ENCODE measurements around the gene SLC10A1. TPM values are rescaled to one million over a fixed set of nuclear protein-coding genes. Genes with fewer than 3 reads are reported as not detected.
A peak's percentile ranks its signal among the peaks of the same experiment; 100 is the strongest.

The SLC10A1 gene
- total and polyA plus RNA-seq, 4 donors, result not detected

DNA sequence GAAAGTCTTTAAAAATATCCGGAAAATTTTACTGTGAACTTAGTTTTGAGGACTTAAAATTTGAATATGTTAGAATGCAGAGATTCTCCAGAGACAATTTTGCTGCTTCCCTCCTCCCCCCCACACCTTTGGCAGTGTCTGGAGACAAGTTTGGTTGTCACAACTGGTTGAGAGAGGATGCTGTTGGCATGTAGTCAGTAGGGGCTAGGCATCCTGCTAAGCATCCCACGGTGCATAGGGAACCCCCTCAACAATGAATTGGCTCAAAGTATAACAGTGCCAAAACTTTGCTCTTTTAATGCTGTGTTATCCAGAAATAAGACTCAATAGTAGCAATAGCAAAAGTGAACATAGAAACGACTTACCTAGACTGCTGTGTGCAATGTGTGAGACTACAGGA is 26.5 kb downstream of the SLC10A1 start:
- intact Hi-C loops (cut with DNase I), result no loop called here
- H3K27ac ChIP-seq (ENCODE audit: low read depth in 1 of 2, low read length in 2 of 2), result peak overlapping the region in 1 of 2 donors; percentile 23
- H3K4me1 ChIP-seq (ENCODE audit: control insufficient read depth in 1 of 2, insufficient read depth in 2 of 2, low read length in 2 of 2), result peaks cover 5 to 7% of the 10 kb centered on the region in 2 donors
- no peak for DNase-seq
- no peak overlapping the region for H3K4me3 ChIP-seq (ENCODE audit: low read length in 2 of 2)
- ATAC-seq (ENCODE audit: low FRiP score), result no peak
- no peaks in the 10 kb centered on the region for H3K9me3 ChIP-seq (ENCODE audit: control insufficient read depth, low read length)
- no peaks in the 10 kb centered on the region for H3K27me3 ChIP-seq (ENCODE audit: control insufficient read depth in 1 of 2, insufficient read depth in 2 of 2, low read length in 1 of 2)
- peaks cover 2 to 12% of the 10 kb centered on the region in 2 donors for H3K36me3 ChIP-seq (ENCODE audit: control insufficient read depth in 1 of 2, insufficient read depth in 2 of 2, low read length in 1 of 2)
- WGBS, 2 donors, result 85 to 89% methylated on average over 3 of the region's 3 CpGs

DNA sequence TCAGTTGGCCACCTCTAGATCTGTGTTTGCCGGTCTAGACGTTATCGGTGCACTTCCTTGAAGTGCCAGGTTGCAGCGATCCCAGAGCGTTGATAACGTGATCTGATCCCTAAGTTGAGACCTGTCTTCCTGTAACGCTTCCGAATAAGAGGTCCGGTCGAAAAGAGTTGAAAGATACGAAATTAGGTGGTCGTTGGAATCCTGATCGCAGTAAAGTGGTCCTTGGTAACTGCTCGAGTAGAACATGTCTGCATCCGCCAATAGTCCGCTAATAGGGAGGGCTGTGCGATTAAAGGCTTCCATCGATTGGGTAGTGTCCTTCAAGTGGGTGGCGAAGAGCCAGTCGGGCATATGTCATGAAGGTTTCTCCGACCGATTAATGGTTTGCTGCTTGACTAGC is 27.4 kb downstream of the SLC10A1 start:
- Histone ChIP-seq H3K27me3 (ENCODE audit: control insufficient read depth in 1 of 2, insufficient read depth in 2 of 2, low read length in 1 of 2) (no peaks in the 10 kb centered on the region), H3K9me3 (ENCODE audit: control insufficient read depth, low read length) (no peaks in the 10 kb centered on the region), H3K4me3 (ENCODE audit: low read length in 2 of 2) (no peak overlapping the region), H3K27ac (ENCODE audit: low read depth in 1 of 2, low read length in 2 of 2) (no peak overlapping the region), H3K36me3 (ENCODE audit: control insufficient read depth in 1 of 2, insufficient read depth in 2 of 2, low read length in 1 of 2) (peaks cover 2 to 12% of the 10 kb centered on the region in 2 donors), H3K4me1 (ENCODE audit: control insufficient read depth in 1 of 2, insufficient read depth in 2 of 2, low read length in 2 of 2) (peaks cover 5 to 7% of the 10 kb centered on the region in 2 donors)
- intact Hi-C loops (cut with DNase I), result no loop called here
- 92% methylated on average over 22 of the region's 22 CpGs for WGBS, 2 donors
- ATAC-seq (ENCODE audit: low FRiP score) (no peak), DNase-seq (no peak)

DNA sequence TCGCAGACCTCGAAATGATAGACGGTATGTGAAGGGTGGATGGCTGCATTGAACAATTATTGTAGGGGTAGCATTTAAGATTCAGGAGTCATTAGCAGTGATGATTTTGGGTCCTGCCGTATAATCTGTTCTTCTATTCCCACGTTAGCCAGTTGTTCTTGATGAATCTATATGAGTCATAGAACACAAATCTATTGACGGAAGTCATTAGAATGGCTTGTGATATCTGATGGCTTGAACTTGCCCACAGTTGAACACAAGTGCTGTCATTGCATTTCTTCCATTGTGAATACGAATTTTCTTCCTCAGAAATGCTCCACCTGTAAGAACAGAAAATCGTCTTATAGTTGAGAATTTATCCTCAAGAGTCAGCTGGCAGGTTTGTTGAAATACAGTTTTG is 28.2 kb downstream of the SLC10A1 start:
- H3K27ac ChIP-seq (ENCODE audit: low read depth in 1 of 2, low read length in 2 of 2), result no peak overlapping the region
- no peak for DNase-seq
- peak overlapping the region in 1 of 2 donors; percentile 87 for H3K4me3 ChIP-seq (ENCODE audit: low read length in 2 of 2)
- peaks cover 2 to 12% of the 10 kb centered on the region in 2 donors for H3K36me3 ChIP-seq (ENCODE audit: control insufficient read depth in 1 of 2, insufficient read depth in 2 of 2, low read length in 1 of 2)
- peaks cover 5 to 7% of the 10 kb centered on the region in 2 donors for H3K4me1 ChIP-seq (ENCODE audit: control insufficient read depth in 1 of 2, insufficient read depth in 2 of 2, low read length in 2 of 2)
- 84 to 87% methylated on average over 8 of the region's 8 CpGs for WGBS, 2 donors
- no peak for ATAC-seq (ENCODE audit: low FRiP score)
- intact Hi-C loops (cut with DNase I), result no loop called here
- H3K9me3 ChIP-seq (ENCODE audit: control insufficient read depth, low read length), result no peaks in the 10 kb centered on the region
- H3K27me3 ChIP-seq (ENCODE audit: control insufficient read depth in 1 of 2, insufficient read depth in 2 of 2, low read length in 1 of 2), result no peaks in the 10 kb centered on the region

DNA sequence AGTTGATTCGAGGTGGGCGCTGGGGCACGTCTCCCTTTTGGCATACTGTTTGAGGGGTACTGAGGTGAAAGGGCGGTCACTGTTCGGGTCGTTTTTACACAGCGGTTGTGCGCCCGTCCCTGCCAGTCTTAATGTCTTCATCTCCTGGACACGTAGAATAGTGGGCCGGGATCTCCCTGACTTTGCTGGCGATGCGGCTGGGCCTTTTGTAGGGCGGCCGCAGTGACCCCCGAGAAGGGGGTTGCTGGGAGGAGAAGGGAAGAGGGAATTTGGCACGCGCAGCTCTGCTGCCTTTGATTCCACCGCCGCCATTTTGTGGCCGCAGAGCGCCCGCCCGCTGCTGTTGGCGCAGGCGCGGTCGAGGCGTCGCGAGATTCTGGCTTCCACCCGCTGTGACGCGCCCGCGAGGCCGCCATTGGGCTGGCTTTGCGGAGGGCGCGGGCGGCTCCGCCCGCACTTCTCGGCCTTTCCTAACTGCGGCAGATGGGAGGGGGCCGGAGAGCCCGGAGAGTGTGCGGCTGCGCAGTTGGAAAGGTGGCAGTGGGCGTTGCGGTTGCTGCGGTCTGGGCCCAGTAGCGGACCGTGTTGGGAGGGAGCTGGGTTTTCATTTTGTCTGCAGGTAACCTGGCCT is 29.6 kb downstream of the SLC10A1 start:
- intact Hi-C loops (cut with DNase I), result no loop called here
- DNase-seq (peak; percentile 95 to 97), ATAC-seq (ENCODE audit: low FRiP score) (peak; percentile 95)
- H3K9me3 ChIP-seq (ENCODE audit: control insufficient read depth, low read length), result no peaks in the 10 kb centered on the region
- H3K36me3 ChIP-seq (ENCODE audit: control insufficient read depth in 1 of 2, insufficient read depth in 2 of 2, low read length in 1 of 2), result peaks cover 0 to 9% of the 10 kb centered on the region in 2 donors
- no peaks in the 10 kb centered on the region for H3K27me3 ChIP-seq (ENCODE audit: control insufficient read depth in 1 of 2, insufficient read depth in 2 of 2, low read length in 1 of 2)
- H3K27ac ChIP-seq (ENCODE audit: low read depth in 1 of 2, low read length in 2 of 2), result peak overlapping the region; percentile 94 to 100
- H3K4me3 ChIP-seq (ENCODE audit: low read length in 2 of 2), result peak overlapping the region; percentile 95 to 96
- H3K4me1 ChIP-seq (ENCODE audit: control insufficient read depth in 1 of 2, insufficient read depth in 2 of 2, low read length in 2 of 2), result peaks cover 5 to 7% of the 10 kb centered on the region in 2 donors
- WGBS, 2 donors, result 0% methylated on average over 46 to 54 of the region's 54 CpGs

DNA sequence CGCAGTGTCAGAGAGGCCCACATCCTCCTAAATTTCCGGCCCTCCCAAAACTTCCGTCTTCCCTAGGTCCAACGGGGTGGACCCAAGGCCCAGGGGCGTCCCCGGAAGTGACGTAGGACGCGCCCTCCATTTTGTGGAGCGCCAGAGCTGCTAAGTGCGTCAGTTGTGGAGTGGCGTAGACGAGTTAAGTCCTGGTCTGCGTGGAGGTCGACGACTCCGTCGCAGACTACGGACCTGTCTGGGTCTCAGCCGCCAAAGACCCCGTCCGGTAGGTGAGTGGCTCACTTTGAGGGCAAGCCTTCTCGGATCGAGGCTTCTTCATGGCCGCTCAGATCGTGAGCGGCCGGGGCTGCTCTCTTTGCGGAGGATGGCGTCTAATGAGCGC is 30.1 kb downstream of the SLC10A1 start, which contains the start of gene SRSF5:
TSS of gene SRSF5 (plus strand) at position 159 of the 385 bp plus-strand sequence. CDS start 1,015 bp downstream, outside the sequence.
- WGBS, 2 donors, result 0% methylated on average over 31 of the region's 31 CpGs

DNA sequence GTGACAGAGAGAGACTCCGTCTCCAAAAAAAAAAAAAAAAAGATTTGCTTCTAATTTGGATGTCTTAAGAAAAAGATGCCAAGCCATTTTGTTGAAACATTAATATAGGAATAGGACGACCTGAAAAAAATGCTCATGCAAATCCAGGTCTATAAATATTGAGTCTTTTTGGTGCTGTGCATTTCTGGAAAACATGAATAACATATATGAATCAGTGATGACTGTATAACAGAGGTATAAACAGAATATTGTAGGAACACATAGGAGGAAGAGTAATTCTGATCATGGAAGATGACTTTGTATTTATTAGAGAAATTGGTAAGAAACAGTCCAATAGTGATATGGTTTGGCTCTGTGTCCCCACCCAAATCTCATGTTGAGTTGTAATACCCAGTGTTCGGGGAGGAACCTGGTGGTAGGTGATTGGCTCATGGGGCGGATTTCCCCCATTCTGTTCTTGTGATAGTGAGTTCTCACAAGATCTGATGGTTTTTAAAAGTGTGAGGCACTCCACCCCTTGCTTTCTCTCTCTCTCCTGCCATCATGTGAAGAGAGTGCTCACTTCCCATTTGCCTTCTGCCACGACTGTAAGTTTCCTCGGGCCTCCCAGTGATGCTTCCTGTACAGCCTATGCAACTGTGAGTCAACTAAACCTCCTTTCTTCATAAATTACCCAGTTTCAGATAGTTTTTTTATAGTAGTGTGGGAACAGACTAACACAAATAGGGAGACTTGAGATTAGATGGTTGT is 33.1 kb downstream of the SLC10A1 start:
- peaks cover 5 to 6% of the 10 kb centered on the region in 2 donors for H3K4me1 ChIP-seq (ENCODE audit: control insufficient read depth in 1 of 2, insufficient read depth in 2 of 2, low read length in 2 of 2)
- DNase-seq (no peak), ATAC-seq (ENCODE audit: low FRiP score) (no peak)
- H3K4me3 ChIP-seq (ENCODE audit: low read length in 2 of 2), result no peak overlapping the region
- 66 to 68% methylated on average over 6 of the region's 6 CpGs for WGBS, 2 donors
- intact Hi-C loops (cut with DNase I), result no loop called here
- H3K27me3 ChIP-seq (ENCODE audit: control insufficient read depth in 1 of 2, insufficient read depth in 2 of 2, low read length in 1 of 2), result no peaks in the 10 kb centered on the region
- H3K27ac ChIP-seq (ENCODE audit: low read depth in 1 of 2, low read length in 2 of 2), result no peak overlapping the region
- H3K36me3 ChIP-seq (ENCODE audit: control insufficient read depth in 1 of 2, insufficient read depth in 2 of 2, low read length in 1 of 2), result peaks cover 0 to 3% of the 10 kb centered on the region in 2 donors
- no peaks in the 10 kb centered on the region for H3K9me3 ChIP-seq (ENCODE audit: control insufficient read depth, low read length)

More for the DNA sequence above, 30.1 kb downstream of the SLC10A1 start, which contains the start of gene SRSF5:
- H3K4me3 ChIP-seq (ENCODE audit: low read length in 2 of 2), result peak within 1 kb of the TSS; percentile 95 to 96
- intact Hi-C loops (cut with DNase I), result no loop called here
- peak within 1 kb of the TSS; percentile 94 to 100 for H3K27ac ChIP-seq (ENCODE audit: low read depth in 1 of 2, low read length in 2 of 2)
- peaks cover 0 to 8% of the 10 kb centered on the region in 2 donors for H3K36me3 ChIP-seq (ENCODE audit: control insufficient read depth in 1 of 2, insufficient read depth in 2 of 2, low read length in 1 of 2)
- no peaks in the 10 kb centered on the region for H3K9me3 ChIP-seq (ENCODE audit: control insufficient read depth, low read length)
- ATAC-seq (ENCODE audit: low FRiP score) (peak; percentile 97), DNase-seq (peak; percentile 98)
- H3K27me3 ChIP-seq (ENCODE audit: control insufficient read depth in 1 of 2, insufficient read depth in 2 of 2, low read length in 1 of 2), result no peaks in the 10 kb centered on the region
- peaks cover 5 to 7% of the 10 kb centered on the region in 2 donors for H3K4me1 ChIP-seq (ENCODE audit: control insufficient read depth in 1 of 2, insufficient read depth in 2 of 2, low read length in 2 of 2)

DNA sequence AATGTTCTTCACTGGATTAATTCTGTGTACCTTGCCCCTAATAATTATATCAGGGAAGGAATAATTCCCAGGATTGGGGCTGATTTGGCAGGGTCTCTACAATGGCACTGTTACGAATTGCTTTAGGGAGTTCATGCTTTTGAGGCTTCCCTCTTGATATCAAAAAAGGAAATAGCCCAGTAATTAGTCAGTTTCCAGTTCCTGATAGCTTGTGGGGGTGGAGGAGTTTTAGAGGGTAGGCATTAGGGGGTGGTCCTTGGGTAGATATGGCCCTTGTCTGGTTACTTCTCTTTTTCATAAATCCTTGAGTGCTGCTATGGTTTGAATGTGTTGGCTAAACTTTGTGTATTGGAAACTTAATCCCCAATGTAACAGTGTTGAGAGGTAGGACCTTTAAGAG is 36.2 kb downstream of the SLC10A1 start:
- WGBS, 2 donors, result 73 to 79% methylated on average over 1 of the region's 1 CpG
- H3K9me3 ChIP-seq (ENCODE audit: control insufficient read depth, low read length), result no peaks in the 10 kb centered on the region
- no peaks in the 10 kb centered on the region for H3K27me3 ChIP-seq (ENCODE audit: control insufficient read depth in 1 of 2, insufficient read depth in 2 of 2, low read length in 1 of 2)
- H3K4me3 ChIP-seq (ENCODE audit: low read length in 2 of 2), result no peak overlapping the region
- no peaks in the 10 kb centered on the region for H3K36me3 ChIP-seq (ENCODE audit: control insufficient read depth in 1 of 2, insufficient read depth in 2 of 2, low read length in 1 of 2)
- no peak for ATAC-seq (ENCODE audit: low FRiP score)
- no peak for DNase-seq
- no peaks in the 10 kb centered on the region for H3K4me1 ChIP-seq (ENCODE audit: control insufficient read depth in 1 of 2, insufficient read depth in 2 of 2, low read length in 2 of 2)
- intact Hi-C loops (cut with DNase I), result no loop called here
- H3K27ac ChIP-seq (ENCODE audit: low read depth in 1 of 2, low read length in 2 of 2), result no peak overlapping the region

DNA sequence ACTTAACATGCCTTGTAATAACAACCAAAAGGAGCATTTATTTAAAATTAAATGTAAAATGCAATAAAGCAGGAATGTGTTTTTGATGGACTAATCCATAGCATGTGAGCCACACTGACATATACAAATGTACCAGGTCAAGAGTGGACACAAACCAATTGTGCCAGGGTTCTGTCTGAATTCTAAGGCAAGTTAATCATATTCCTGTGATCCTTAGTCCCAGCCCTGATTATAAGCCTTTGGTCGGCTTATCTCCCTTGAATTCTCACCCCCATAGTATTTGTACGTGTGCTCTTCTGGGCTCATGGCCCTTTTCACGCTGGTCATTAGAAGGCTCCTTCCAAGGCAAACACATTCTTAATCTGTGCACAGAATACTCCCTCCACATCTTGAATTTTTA is 40.7 kb downstream of the SLC10A1 start:
- Histone ChIP-seq H3K9me3 (ENCODE audit: control insufficient read depth, low read length) (no peaks in the 10 kb centered on the region), H3K27ac (ENCODE audit: low read depth in 1 of 2, low read length in 2 of 2) (no peak overlapping the region), H3K27me3 (ENCODE audit: control insufficient read depth in 1 of 2, insufficient read depth in 2 of 2, low read length in 1 of 2) (no peaks in the 10 kb centered on the region), H3K36me3 (ENCODE audit: control insufficient read depth in 1 of 2, insufficient read depth in 2 of 2, low read length in 1 of 2) (no peaks in the 10 kb centered on the region), H3K4me3 (ENCODE audit: low read length in 2 of 2) (no peak overlapping the region), H3K4me1 (ENCODE audit: control insufficient read depth in 1 of 2, insufficient read depth in 2 of 2, low read length in 2 of 2) (no peaks in the 10 kb centered on the region)
- WGBS, 2 donors, result 60 to 63% methylated on average over 3 of the region's 3 CpGs
- intact Hi-C loops (cut with DNase I), result no loop called here
- ATAC-seq (ENCODE audit: low FRiP score), result no peak
- DNase-seq, result no peak

DNA sequence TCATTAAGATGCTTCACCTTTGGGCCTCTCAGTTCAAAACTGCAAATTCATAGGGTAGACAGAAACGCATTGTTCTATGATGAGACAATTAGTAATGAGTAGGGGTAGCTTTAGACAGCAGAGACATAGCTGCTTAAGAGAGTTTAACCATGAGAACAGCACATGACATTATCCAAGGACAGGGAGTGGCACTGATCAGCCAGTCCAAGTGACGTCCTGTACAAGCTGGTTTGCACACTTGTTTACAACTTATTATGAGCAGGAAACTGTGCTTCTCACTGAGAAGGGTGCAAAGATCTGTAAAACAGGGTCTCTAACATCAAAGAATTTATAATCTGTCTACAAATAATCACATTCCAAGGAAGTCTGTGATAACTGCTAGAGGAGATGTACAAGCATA is 41.3 kb downstream of the SLC10A1 start:
- H3K27ac ChIP-seq (ENCODE audit: low read depth in 1 of 2, low read length in 2 of 2), result no peak overlapping the region
- WGBS, 2 donors, result 79 to 80% methylated on average over 2 of the region's 2 CpGs

More for the DNA sequence above, 41.3 kb downstream of the SLC10A1 start:
- no peaks in the 10 kb centered on the region for H3K27me3 ChIP-seq (ENCODE audit: control insufficient read depth in 1 of 2, insufficient read depth in 2 of 2, low read length in 1 of 2)
- ATAC-seq (ENCODE audit: low FRiP score) (no peak), DNase-seq (no peak)
- intact Hi-C loops (cut with DNase I), result no loop called here
- H3K9me3 ChIP-seq (ENCODE audit: control insufficient read depth, low read length), result no peaks in the 10 kb centered on the region
- no peaks in the 10 kb centered on the region for H3K36me3 ChIP-seq (ENCODE audit: control insufficient read depth in 1 of 2, insufficient read depth in 2 of 2, low read length in 1 of 2)
- H3K4me3 ChIP-seq (ENCODE audit: low read length in 2 of 2), result no peak overlapping the region
- H3K4me1 ChIP-seq (ENCODE audit: control insufficient read depth in 1 of 2, insufficient read depth in 2 of 2, low read length in 2 of 2), result no peaks in the 10 kb centered on the region
